Ectodermal cell (in vitro differentiated cells): ENCODE results near the gene PDE5A.
"Not testable (repeated sequence)": the region's sequence is repeated elsewhere in the genome, so short reads cannot be mapped to it uniquely, and the experiment has no call there.

ENCODE experiments used
- H3K27ac ChIP-seq: 2 replicates; pipeline ENCODE4 v1.7.0; 2013; ENCODE audit warnings: mild to moderate bottlenecking, low read depth, low read length; ENCODE audit not compliant: insufficient read depth, poor library complexity, severe bottlenecking
- H3K27me3 ChIP-seq: 2 replicates; pipeline ENCODE4 v1.7.0; 2013; ENCODE audit warnings: mild to moderate bottlenecking, low read length; ENCODE audit not compliant: insufficient read depth, control insufficient read depth, poor library complexity, severe bottlenecking
- H3K36me3 ChIP-seq: one replicate; pipeline ENCODE4 v1.7.0; 2013; ENCODE audit warnings: low read length; ENCODE audit not compliant: control insufficient read depth, insufficient read depth
- H3K4me1 ChIP-seq: one replicate; pipeline ENCODE4 v1.7.0; 2013; ENCODE audit warnings: low read length; ENCODE audit not compliant: control insufficient read depth, insufficient read depth
- H3K4me3 ChIP-seq: 2 replicates; pipeline ENCODE4 v1.7.0; 2013; ENCODE audit warnings: low read depth, low read length, control low read depth; ENCODE audit not compliant: insufficient read depth
- H3K9me3 ChIP-seq: 2 replicates; pipeline ENCODE4 v1.7.0; 2013; ENCODE audit warnings: mild to moderate bottlenecking, low read length, moderate library complexity; ENCODE audit not compliant: control insufficient read depth
- WGBS, 2 experiments: methylation state at CpG; one replicate each; pipeline ENCODE4 v1.1.7; 2013; ENCODE audit warnings: missing lambda C conversion rate in 2 of 2; 5-methylcytosine and 5-hydroxymethylcytosine counted together

PDE5A gene

DNA sequence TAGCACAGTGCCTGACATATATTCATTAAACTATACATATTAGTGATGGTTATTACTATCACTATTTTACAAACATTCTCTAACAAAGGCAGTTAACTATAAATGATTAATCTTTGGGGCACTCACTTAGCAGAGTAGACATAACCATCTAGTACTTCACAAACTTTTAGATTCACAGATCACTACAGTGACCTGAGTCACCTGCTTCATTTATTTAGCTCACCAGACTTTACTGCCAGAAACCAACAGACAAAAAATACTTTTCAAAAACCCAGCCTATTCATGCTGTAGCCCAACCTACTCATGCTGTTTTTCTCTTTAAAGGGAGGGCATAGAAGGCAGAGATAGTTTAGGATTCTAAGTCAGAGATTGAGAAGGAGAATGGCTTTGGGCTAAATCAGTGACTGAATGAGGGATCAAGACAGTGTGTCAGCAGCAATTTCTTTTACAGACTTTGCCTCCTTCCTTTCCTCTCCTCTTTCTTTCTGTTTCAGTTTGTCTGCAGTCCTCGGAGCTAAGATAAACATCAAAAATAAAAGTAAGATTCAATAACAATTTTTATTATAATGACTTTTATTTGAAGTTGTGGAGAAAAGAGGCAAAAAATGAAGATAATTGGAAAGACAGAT, 34.7 kb upstream of the PDE5A start:
- WGBS, 2 experiments, result no CpG with 5 or more reads among the region's 1 CpG
- H3K9me3 ChIP-seq, result no peaks in the 10 kb centered on the region
- no peaks in the 10 kb centered on the region for H3K36me3 ChIP-seq
- H3K4me3 ChIP-seq, result no peak overlapping the region
- H3K27me3 ChIP-seq, result no peaks in the 10 kb centered on the region
- no peak overlapping the region for H3K27ac ChIP-seq
- no peaks in the 10 kb centered on the region for H3K4me1 ChIP-seq

DNA sequence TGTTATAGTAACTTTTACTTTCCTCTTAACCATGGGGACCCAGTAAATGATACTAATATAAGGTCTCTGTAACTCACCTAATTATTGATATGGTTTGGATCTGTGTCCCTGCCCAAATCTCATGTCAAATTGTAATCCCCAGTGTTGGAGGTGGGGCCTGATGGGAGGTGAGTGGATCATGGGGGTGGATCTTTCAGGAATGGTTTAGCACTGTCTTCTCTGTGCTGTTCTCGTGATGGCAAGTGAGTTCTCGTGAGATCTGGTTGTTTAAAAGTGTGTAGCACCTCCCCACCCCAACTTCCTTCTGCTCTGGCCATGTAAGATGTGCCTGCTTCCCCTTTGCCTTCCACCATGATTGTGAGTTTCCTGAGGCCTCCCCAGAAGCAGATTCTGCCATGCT, 34.0 kb upstream of the PDE5A start:
- H3K27ac ChIP-seq, H3K4me3 ChIP-seq, H3K36me3 ChIP-seq, H3K4me1 ChIP-seq, H3K9me3 ChIP-seq, H3K27me3 ChIP-seq: not testable (repeated sequence)
- WGBS, 2 experiments, result 86 to 91% methylated on average over 2 of the region's 2 CpGs

DNA sequence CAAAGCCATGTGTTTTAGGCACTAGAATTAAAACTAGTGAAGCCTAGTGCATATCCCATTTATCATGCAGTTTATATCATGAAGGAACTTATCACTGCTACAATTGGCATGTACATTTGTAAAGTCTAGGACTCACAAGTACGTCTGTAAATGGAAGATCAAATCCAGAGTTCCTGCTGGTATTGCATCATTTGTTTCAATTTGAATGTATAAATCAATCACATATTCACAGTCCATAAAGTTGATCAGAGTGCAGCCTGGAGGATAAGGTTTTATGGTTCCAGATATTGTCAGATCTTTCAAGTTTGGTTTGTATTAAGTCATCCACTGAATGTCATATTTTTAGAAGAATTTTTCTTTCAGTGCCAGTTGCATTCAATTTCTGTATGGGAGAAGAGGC, 32.6 kb upstream of the PDE5A start:
- 92 to 100% methylated on average over 1 of the region's 1 CpG for WGBS, 2 experiments
- no peaks in the 10 kb centered on the region for H3K27me3 ChIP-seq
- no peak overlapping the region for H3K4me3 ChIP-seq
- no peaks in the 10 kb centered on the region for H3K36me3 ChIP-seq
- no peaks in the 10 kb centered on the region for H3K9me3 ChIP-seq
- no peak overlapping the region for H3K27ac ChIP-seq
- H3K4me1 ChIP-seq, result no peaks in the 10 kb centered on the region

DNA sequence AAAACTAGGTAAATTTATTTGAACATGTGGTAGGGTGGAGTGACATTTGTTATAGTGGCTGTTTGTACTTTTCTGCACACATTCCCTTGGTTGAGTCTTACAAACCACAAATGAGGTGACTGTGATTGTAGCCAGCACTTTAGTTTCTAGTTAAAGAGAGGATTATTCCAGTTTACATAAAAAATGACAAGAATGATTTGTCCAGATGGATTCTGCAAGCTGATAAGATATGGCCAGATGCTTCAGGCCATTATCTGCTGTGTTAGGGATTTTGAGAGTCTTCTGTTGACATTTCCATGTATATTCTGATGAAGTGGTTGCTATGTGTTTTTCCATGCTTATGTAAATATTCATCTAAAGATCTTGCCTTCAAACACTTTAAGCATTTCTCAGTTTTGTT, 31.0 kb upstream of the PDE5A start:
- no peaks in the 10 kb centered on the region for H3K27me3 ChIP-seq
- no peak overlapping the region for H3K4me3 ChIP-seq
- no peaks in the 10 kb centered on the region for H3K9me3 ChIP-seq
- H3K36me3 ChIP-seq, result no peaks in the 10 kb centered on the region
- H3K4me1 ChIP-seq, result no peaks in the 10 kb centered on the region
- H3K27ac ChIP-seq, result no peak overlapping the region

DNA sequence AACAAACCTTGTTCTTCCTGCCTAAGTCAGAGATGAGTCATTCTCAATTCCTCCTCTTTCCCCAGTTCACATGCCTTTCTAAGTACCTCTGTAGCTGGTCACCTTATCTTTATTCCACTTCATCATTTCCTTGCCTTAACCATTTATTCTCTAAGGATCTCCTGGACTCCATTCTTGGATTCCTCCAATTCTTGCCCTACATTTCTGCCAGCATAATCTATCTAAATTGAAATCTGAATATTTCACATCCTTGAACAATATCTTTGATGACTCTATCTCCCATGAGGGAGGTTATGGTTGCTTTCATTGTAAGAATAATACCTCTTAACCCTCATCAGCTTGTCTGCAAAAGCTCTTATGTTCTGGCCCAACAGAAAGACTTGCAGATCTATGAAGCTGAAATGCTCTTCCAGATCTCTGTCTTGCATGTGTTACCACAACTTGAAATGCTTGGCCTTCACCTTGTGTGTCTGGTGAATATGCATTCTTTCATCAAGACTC, 28.6 kb upstream of the PDE5A start:
- no peak overlapping the region for H3K27ac ChIP-seq

DNA sequence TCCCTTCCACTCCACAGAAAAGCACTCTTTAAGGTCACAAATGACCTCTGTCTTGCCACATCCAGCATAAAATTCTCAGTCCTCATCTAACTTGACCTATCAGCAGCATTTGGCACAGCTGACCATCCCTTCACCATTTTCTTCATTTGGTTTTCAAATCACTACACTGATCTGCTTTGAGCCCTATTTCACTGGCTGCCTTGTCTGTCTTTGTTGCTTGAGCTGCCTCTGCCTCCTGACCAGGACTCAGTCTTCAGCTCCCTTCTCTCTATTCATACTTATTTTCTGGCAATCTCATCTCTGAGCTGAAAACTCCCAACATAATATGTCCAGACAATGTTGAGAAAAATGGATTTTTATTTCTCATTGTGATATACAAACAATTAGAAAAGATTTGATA, 27.7 kb upstream of the PDE5A start:
- H3K4me3 ChIP-seq, result no peak overlapping the region
- no peak overlapping the region for H3K27ac ChIP-seq
- H3K4me1 ChIP-seq, result no peaks in the 10 kb centered on the region
- no peaks in the 10 kb centered on the region for H3K9me3 ChIP-seq
- no peaks in the 10 kb centered on the region for H3K36me3 ChIP-seq
- H3K27me3 ChIP-seq, result no peaks in the 10 kb centered on the region

More for the DNA sequence above, 28.6 kb upstream of the PDE5A start:
- H3K4me1 ChIP-seq, result no peaks in the 10 kb centered on the region
- H3K36me3 ChIP-seq, result no peaks in the 10 kb centered on the region
- no peak overlapping the region for H3K4me3 ChIP-seq
- H3K27me3 ChIP-seq, result no peaks in the 10 kb centered on the region
- H3K9me3 ChIP-seq, result no peaks in the 10 kb centered on the region

DNA sequence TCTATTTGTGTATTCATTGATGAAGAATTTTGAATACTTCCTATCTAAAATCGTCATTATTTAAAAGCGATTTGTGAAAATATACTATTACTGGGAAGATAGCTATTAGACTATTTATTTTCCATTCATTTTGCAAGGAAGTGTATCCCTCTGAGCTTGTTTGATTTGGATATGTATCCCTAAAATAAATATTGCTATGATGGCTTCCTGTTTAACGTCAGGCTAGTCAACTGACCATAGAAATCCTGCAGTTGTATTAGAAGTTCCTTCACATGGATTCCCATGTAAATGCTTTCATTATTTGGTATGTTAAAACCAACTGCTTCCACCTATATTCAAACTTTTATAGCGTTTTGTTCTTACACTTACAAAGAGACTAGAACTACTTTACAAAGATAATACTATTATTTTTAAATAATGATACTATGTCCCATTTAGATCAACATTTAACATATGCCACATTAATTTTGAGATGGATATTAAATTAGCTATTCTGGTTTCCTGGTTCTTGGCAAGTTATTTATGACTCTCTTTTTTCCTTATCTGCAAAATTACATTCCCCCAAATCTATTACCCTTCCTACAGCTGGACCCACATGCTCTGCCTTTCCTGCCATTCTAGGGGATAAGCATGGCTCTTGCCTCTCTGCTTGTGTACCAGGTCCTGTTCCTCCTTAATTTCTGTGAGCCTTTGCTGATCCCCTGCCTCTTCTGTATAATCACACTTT, 26.7 kb upstream of the PDE5A start:
- Histone ChIP-seq H3K9me3 (no peaks in the 10 kb centered on the region), H3K27ac (no peak overlapping the region), H3K4me1 (no peaks in the 10 kb centered on the region), H3K4me3 (no peak overlapping the region), H3K36me3 (no peaks in the 10 kb centered on the region), H3K27me3 (no peaks in the 10 kb centered on the region)
- WGBS, 2 experiments, result 60 to 89% methylated on average over 1 of the region's 4 CpGs

DNA sequence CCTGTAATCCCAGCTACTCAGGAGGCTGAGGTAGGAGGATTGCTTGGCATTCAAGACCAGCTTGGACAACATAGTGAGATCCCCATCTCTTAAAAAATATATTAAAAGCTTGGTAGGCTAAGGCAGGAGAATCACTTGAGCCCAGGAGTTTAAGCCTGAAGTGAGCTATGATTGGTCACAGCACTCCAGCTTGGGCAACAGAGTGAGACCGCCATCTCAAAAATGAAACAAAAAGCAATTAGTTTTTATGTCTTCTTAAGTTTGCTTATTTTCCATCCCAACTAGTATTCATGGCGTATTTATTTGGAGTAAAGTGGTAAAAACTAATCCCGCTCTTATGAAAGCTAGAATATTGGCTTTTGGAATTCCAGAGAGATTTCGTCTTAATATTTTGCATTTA, 25.4 kb upstream of the PDE5A start:
- no peaks in the 10 kb centered on the region for H3K36me3 ChIP-seq
- H3K4me3 ChIP-seq, result no peak overlapping the region
- 81 to 93% methylated on average over 1 of the region's 4 CpGs for WGBS, 2 experiments
- H3K9me3 ChIP-seq, result no peaks in the 10 kb centered on the region
- no peaks in the 10 kb centered on the region for H3K4me1 ChIP-seq
- H3K27me3 ChIP-seq, result no peaks in the 10 kb centered on the region
- H3K27ac ChIP-seq, result no peak overlapping the region

GRCh38 chr4:119652998-119653397, 24.4 kb upstream of the PDE5A start:
- Histone ChIP-seq H3K36me3 (no peaks in the 10 kb centered on the region), H3K4me1 (no peaks in the 10 kb centered on the region), H3K27ac (no peak overlapping the region), H3K27me3 (no peaks in the 10 kb centered on the region), H3K9me3 (no peaks in the 10 kb centered on the region), H3K4me3 (no peak overlapping the region)
- no CpG with 5 or more reads among the region's 1 CpG for WGBS, 2 experiments

GRCh38 chr4:119648398-119648797, 19.8 kb upstream of the PDE5A start:
- Histone ChIP-seq H3K4me3 (no peak overlapping the region), H3K27me3 (no peaks in the 10 kb centered on the region), H3K4me1 (no peaks in the 10 kb centered on the region), H3K27ac (no peak overlapping the region), H3K36me3 (no peaks in the 10 kb centered on the region), H3K9me3 (no peaks in the 10 kb centered on the region)
- WGBS, 2 experiments, result 73 to 87% methylated on average over 1 to 2 of the region's 2 CpGs
